ENCODE measurements around the gene RNF145.

DNA sequence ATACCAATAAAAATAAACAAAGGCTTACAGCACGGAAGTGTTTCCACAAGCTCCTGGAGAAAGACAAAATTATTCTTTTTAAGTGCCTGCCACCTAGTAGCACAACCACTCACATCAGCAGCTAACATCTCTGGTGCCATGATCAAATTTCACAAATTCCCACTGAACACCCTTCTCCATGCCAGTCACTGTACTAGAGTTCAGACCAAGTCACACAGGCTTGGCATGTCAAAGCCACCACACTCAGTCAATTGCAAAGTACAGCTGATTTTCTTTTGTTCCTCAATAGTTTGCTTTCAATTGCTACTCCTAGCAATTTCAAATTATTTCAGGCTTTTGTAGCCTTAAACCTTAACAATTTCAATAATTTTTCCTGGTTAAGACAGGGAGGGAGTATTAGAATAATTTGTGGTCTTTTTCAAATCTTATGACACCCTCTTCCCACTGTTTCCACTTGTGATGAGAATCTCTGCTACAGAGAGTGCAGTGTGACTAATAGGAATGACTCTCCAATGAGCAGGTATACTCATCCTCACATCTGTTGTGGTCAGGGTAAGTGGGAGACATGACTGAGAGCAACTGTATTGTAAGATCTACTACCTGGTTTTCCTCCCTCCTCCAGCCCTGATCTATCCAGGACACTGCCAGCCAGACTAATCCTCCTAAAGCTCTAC is 46.2 kb downstream of the RNF145 start:
- TF ChIP-seq, protein P1, sequence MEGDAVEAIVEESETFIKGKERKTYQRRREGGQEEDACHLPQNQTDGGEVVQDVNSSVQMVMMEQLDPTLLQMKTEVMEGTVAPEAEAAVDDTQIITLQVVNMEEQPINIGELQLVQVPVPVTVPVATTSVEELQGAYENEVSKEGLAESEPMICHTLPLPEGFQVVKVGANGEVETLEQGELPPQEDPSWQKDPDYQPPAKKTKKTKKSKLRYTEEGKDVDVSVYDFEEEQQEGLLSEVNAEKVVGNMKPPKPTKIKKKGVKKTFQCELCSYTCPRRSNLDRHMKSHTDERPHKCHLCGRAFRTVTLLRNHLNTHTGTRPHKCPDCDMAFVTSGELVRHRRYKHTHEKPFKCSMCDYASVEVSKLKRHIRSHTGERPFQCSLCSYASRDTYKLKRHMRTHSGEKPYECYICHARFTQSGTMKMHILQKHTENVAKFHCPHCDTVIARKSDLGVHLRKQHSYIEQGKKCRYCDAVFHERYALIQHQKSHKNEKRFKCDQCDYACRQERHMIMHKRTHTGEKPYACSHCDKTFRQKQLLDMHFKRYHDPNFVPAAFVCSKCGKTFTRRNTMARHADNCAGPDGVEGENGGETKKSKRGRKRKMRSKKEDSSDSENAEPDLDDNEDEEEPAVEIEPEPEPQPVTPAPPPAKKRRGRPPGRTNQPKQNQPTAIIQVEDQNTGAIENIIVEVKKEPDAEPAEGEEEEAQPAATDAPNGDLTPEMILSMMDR (IDR thresholded peaks at IDR 0.05) = no peak
- no peak for TF ChIP-seq POLR2A (IDR thresholded peaks at IDR 0.05)

All from body of pancreas (tissue), 4 donors.